M059J (cell line): ENCODE results near the gene PLXNB3. TPM values are rescaled to one million over a fixed set of nuclear protein-coding genes. Genes with fewer than 3 reads are reported as not detected.
"Not testable (repeated sequence)": the region's sequence is repeated elsewhere in the genome, so short reads cannot be mapped to it uniquely, and the experiment has no call there.

Experiments used
- DNase-seq: peaks from one replicate; pipeline ENCODE4 v3.0.0-alpha.2; 2012; ENCODE audit warnings: low read depth
- total RNA-seq: library from RNA; depleted of rRNA; stranded (reverse); fragments of >200 nt; shearing (Covaris generic); gene quantifications from 2 replicates; pipeline ENCODE4 v1.2.3, GENCODE V29; 2014; rRNA removed

Gene PLXNB3
- total RNA-seq, 1 experiment from 2014 or later: 2.2 TPM

DNA sequence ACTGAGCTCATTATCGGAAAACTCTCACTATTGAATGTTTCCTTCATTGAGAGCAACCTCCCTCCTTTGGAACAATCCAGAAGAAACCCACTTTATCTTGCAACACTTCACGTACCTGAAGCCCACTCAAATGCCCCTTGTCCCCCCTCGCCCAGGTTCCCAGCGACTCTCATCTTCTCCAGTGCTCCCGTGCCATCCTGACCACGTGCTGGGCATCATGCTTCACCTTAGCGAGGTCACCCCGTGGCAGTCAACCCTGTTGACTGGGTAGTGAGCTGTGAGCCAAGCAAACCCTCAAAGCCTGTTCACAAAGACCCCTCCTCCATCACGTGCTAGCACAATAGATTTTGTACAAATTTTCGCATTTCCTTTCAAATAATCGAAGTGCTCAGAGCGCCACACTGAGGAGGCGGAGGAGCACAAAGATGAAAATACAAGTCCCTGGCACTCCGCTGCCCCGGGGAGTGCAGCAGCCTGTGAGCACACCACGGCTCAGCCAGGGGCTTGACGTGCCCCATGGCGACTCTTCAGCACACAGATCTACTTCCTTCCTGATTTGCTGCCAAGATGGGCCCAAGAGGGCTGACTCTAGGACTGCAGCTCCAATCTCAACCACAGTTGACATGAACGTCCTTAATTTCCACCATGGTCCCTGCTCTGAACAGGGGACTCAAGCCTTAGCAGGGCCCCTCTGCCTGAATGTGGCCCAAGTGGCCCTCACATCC lies 50.7 kb downstream of the PLXNB3 start:
- no peak for DNase-seq

DNA sequence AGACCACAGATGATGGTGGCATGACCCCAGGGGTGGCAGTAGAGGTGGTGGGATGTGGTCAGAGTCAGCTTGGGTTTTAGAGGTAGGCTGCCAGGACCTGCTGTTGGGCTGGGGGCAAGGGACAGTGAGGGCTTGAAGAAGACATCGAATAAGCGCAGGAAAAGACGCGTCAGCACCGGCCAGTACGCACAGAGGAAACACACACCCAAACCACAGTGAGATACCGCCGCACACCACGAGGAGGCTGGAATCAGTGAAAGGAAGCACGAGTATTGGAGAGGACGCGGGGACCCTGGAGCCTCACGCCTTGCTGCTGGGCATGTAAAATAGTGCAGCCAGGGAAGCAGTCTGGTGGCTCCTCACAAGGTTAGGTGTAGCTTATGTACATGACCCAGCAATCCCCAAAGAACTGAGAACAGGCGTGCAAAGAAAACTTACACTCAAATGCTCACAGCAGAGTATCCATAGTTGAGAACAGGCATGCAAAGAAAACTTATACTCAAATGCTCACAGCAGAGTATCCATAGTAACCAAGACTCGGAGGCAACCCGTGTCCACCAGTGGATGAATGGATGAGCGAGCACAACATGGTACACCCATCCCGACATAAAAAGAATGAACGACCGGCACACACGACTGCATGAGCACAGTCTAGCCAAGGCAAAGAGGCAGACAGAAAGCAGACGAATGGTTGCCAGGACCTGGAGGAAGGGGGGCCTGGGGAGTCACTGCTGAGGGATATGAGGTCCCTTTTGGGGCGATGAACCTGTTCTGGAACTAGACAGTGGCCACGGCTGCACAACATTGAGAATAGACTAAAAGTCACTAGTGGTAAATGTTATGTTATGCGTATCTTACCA lies 53.0 kb downstream of the PLXNB3 start:
- DNase-seq: no peak

DNA sequence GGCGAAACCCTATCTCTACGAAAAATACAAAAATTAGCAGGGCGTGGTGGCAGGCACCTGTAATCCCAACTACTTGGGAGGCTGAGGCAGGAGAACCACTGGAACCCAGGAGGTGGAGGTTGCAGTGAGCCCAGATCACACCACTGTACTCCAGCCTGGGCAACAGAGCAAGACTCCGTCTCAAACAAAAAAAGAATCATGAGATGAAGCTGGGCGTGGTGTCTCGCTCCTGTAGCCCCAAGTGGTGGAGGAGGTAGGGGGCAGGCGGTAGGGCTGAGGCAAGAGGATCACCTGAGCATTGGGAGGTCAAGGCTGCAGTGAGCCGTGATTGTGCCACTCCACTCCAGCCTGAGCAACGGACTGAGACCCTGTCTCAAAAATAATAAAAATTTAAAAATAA lies 54.0 kb downstream of the PLXNB3 start:
- not testable (repeated sequence) for DNase-seq

DNA sequence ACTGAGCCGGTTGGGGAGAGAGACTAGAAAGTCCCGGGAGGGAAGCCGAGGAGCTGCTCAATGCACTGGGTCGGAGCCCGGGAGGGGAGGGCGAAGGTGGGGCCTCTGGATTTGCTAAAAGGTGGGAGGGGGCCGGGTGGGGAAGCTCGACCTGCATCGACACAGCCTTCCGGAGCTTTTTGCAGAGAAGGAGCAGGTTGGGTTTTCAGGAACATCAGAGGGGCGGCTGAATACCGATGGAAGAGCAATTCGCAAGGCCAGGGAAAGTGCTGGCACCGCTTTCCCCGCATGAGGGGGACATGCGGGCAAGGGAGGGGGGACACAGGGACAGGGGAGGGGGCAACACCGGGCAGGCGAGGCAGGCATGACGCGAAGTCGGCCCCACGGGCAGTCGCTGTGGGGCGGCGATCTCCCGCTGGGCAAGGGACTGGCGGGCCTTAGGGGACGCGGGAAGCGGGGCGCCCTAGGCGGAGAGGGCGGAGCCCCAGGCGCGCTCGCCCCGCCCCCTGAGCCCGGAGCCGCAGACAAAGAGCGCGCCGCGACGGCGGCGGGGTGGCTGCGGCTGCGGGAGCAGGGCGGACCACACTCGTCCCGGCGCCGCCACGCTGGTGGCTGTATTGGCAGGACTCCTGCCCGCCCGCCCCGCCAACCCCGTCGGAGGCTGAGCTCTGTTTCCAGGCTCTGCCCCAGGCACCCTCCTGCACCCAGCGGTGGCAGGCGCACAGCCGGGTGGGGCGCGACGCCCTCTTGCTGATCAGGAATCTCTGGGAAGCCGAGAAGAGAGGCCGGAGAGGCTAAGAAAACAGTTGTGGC lies 54.7 kb downstream of the PLXNB3 start:
- DNase-seq: peak; percentile 49

DNA sequence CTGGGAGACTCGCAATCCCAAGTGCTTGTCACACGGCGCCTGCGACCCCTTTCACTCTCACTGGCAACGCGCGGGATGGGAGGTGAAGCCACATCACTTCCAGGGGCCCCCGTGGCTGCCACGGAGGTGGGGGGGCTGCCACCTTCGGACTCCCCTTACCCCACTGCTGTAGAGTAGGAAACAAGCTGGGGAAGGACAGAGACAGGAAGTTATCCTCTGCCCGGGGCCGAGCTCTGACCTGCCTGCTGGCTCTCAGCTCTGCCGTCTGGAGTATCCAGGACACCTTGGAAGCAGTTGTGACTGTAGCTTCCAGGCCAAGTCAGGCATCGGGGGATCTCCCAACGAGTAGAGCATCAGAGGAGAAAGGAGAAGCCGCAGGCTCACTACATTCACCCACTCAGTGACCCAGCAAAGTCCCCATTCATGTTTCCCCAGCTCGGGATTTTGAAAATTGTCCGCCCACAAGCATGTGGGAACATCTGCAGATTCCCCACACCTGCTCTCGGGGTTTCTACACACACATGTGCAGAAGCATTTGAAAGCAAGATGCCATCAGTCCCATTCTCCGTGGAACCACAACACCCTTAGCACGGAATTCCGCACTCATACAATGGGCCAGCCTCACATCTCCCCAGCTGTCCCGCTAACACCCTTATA lies 55.5 kb downstream of the PLXNB3 start:
- peak; percentile 32 for DNase-seq

DNA sequence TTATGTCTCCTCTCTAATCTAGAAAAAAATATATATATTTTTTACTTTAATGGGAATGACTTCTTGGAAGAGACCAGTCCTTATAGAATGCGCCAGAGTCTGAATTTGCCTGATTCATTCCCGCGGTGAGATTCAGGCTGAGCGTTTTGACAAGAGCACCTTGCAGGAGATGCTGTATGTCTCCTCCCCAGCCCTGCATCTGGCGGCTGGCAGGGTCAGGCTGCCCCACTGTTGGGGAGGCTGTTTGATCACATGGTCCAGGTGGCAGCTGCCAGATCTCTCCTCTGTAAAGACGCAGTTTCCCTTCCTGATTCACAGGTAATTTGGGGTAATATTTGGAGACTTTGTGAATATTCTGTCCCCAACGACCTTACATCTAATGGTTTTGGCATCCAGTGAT lies 56.6 kb downstream of the PLXNB3 start:
- no peak for DNase-seq

DNA sequence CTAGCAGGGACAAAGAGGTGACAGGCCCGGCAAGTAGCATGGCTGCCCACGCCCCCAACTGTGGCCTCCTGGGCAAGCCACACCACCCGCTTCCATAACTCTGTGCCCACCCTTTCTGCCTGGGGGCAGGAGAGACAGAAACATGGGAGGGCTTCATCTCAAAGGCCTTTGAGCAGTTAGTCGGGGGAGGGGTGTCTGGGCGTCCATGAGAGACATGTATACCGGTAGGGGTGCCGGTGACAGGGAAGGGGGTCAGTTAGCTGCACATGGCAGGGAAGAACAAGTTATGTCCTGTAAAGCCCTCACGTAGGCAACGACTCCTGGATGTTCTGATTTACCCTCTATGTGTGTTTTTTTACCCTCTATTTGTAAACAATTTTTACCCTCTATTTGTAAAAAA lies 57.0 kb downstream of the PLXNB3 start:
- DNase-seq: no peak

DNA sequence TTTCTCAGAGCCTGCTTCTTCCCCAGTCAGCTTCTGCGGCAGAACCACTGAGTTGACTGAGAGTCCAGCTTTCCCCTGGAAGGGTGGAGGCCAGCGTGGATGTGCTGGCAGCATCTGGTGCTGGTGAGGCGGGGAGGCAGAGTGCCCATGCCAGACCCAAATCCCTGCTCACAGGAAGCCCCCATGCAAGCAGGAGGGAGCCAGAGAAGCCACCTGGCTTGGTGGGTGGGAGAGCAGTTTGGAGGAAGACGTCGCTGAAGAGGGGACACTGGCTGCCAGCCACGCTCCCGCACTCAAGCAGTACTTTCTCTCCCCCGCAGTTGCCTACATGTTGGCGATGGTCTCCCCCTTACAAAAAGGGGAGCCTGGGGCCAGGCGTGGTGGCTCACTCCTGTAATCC lies 60.3 kb downstream of the PLXNB3 start:
- no peak for DNase-seq

DNA sequence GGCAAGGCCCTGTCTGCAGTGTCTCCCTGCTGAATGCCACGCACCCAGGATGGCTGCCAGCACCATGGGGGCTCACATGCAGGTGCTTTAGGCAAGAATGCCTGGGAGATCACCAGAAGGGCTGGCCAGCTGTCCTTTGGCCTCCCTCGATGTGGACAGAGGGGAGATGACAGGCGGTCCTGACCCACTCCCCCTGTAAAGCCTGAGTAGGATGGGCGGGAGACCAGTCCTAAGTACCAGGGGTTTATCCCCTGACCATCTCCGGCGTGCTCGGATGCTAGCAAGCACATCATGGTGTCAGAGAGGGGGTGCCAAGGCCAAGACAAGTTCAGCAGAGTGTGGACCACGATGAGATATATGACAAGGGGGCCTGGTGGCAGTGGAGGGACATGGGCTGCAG lies 61.0 kb downstream of the PLXNB3 start:
- no peak for DNase-seq

Other genes with a start within 250 kb of the PLXNB3 start
- gene ATP2B3, start 246.6 kb upstream of the PLXNB3 start, total RNA-seq: not detected in 2 replicates
- 45.8 and 52.7 TPM in 2 replicates for gene CCNQ, start 165.1 kb upstream of the PLXNB3 start, total RNA-seq
- 0.27 and 1.1 TPM in 2 replicates for gene DUSP9, start 117.0 kb upstream of the PLXNB3 start, total RNA-seq
- not detected in 2 replicates for gene PNCK, start 90.4 kb upstream of the PLXNB3 start, total RNA-seq
- gene SLC6A8, start 76.3 kb upstream of the PLXNB3 start, total RNA-seq: 13.6 and 24.5 TPM in 2 replicates
- 384 and 401 TPM in 2 replicates for gene BCAP31, start 39.9 kb upstream of the PLXNB3 start, total RNA-seq
- gene ABCD1, start 39.4 kb upstream of the PLXNB3 start, total RNA-seq: 27.4 and 42.9 TPM in 2 replicates
- gene SRPK3, start 16.8 kb downstream of the PLXNB3 start, total RNA-seq: 0.20 TPM in 1 of 2 replicates, not detected in the other
- 131 and 165 TPM in 2 replicates for gene IDH3G, start 30.1 kb downstream of the PLXNB3 start, total RNA-seq
- 455 and 477 TPM in 2 replicates for gene SSR4, start 30.4 kb downstream of the PLXNB3 start, total RNA-seq
- gene PDZD4, start 66.3 kb downstream of the PLXNB3 start, total RNA-seq: 1.9 and 2.7 TPM in 2 replicates
- 186 and 313 TPM in 2 replicates for gene L1CAM, start 121.9 kb downstream of the PLXNB3 start, total RNA-seq
- 1.9 and 2.7 TPM in 2 replicates for gene AVPR2, start 140.4 kb downstream of the PLXNB3 start, total RNA-seq
- 3.1 and 6.1 TPM in 2 replicates for gene ARHGAP4, start 162.0 kb downstream of the PLXNB3 start, total RNA-seq
- 285 and 384 TPM in 2 replicates for gene NAA10, start 170.8 kb downstream of the PLXNB3 start, total RNA-seq
- gene RENBP, start 180.4 kb downstream of the PLXNB3 start, total RNA-seq: not detected in 2 replicates
- gene HCFC1, start 207.6 kb downstream of the PLXNB3 start, total RNA-seq: 33.9 and 72.3 TPM in 2 replicates
- 8.1 and 10.3 TPM in 2 replicates for gene TMEM187, start 208.5 kb downstream of the PLXNB3 start, total RNA-seq